AG09319 (cell line): Measurements from ENCODE around the gene CORO2B.

Experiments
- DNase-seq: peaks from one replicate; pipeline ENCODE4 v3.0.0-alpha.2; 2010; ENCODE audit warnings: low read depth; ENCODE audit errors: extremely low read depth
- TF ChIP-seq, protein P1 (sequence below): IDR thresholded peaks from 2 replicates; pipeline ENCODE4 v1.5.1; 2011; ENCODE audit warnings: low read depth, mild to moderate bottlenecking, inconsistent platforms, low read length, moderate library complexity

The CORO2B gene

DNA sequence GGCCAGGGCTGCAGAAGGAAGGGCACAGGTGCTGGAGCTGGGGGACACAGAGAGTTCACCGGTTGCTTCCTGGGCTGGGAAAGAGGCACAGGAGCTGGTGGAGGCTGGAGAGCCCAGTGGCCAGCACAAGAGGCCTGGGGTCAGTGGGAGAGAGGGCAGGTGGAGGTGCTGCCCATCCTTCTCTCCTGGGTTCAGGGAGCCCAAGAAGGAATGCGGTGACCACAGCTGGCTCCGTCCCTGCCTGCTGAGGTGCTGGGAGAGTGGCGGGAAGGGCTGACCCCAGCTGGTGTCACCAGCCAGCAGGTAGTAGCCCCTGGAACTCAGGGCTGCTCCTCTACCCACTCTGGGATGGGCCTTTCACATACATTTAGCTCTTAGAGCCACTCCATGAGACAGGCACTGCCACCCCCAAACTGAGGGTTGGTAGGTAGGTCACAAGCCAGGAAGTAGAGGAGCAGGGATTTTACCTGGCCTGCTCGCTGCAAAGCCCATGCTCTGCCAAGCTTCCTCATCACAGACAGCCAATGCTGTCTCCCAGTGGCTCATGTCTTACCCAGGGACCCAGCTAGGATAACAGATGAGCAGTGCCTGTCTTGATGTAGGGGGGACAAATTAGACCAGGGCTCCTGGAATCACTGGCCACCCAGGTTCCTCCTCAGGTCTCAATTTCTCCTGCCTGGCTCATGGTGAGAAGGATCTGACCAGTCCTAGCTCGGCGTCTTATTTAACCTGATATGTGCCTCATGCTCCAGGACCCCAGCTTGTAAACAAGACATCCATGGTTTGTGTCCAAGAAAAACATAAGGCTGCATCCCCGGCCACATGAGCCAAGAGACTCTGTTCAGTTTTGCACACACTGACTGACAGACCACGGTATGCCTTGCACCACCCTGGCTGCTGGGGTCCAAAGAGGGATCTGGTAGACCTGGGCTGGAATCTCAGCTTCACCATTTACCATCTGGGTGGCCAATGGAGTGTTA, 119.2 kb downstream of the CORO2B start:
- DNase-seq: no peak
- TF ChIP-seq, protein P1, sequence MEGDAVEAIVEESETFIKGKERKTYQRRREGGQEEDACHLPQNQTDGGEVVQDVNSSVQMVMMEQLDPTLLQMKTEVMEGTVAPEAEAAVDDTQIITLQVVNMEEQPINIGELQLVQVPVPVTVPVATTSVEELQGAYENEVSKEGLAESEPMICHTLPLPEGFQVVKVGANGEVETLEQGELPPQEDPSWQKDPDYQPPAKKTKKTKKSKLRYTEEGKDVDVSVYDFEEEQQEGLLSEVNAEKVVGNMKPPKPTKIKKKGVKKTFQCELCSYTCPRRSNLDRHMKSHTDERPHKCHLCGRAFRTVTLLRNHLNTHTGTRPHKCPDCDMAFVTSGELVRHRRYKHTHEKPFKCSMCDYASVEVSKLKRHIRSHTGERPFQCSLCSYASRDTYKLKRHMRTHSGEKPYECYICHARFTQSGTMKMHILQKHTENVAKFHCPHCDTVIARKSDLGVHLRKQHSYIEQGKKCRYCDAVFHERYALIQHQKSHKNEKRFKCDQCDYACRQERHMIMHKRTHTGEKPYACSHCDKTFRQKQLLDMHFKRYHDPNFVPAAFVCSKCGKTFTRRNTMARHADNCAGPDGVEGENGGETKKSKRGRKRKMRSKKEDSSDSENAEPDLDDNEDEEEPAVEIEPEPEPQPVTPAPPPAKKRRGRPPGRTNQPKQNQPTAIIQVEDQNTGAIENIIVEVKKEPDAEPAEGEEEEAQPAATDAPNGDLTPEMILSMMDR: no peak

DNA sequence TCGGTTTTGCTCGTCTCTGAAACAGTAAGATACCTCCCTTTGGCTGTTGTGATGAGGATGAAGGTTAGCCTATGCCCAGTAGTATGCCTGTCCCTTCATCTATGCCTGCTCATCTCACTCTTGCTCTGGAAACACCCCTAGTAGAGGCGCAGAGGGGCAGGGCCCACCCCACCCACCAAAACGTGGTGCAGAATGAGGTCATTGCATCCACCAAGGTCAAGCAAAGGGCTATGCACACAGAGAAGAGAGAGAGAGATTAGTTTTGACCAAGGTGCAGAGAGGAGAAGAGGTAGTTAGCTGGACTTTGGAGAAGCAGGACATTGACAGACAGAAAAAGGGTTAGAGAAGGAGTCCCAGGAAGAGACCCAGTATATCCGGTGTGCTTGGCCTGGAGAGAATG, 119.9 kb downstream of the CORO2B start:
- no peak for DNase-seq
- TF ChIP-seq, protein P1: no peak

DNA sequence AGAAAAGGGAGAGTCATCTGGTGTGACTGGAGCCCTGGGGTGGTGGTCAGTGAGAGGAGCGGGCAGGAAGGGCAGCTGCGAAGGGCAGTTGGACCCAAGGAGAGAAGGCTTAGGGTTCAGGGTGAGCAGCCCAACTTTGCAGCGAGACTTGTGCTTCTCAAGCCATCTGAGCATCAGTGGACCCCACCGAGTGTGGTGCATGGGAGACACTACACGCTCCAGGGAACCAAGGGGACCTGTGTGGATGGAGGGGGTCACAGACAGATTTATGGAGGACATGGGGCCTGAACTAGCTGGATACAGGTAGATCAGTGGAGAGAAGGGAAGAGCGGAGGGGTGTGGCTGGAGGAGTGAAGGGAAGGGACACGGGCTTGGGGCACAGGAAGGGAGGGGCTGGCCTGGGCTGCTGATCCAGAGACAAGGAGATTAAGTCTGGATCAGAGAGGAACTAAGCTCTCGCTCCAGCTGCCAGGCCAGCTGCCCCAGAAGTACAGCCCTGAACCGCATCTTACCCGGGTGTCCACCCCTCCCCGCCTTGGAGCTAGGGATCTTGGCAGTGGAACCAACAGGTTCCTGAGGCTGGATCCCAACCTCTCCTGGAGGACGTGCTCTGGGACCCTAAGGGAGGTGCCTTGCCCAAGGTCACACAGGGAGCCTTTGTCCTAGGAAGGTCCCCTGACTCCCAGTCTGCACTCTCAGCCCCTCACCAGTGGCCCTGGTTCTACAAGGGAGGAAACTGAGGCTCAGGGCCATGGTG, 120.5 kb downstream of the CORO2B start:
- DNase-seq: no peak
- TF ChIP-seq, protein P1: no peak

DNA sequence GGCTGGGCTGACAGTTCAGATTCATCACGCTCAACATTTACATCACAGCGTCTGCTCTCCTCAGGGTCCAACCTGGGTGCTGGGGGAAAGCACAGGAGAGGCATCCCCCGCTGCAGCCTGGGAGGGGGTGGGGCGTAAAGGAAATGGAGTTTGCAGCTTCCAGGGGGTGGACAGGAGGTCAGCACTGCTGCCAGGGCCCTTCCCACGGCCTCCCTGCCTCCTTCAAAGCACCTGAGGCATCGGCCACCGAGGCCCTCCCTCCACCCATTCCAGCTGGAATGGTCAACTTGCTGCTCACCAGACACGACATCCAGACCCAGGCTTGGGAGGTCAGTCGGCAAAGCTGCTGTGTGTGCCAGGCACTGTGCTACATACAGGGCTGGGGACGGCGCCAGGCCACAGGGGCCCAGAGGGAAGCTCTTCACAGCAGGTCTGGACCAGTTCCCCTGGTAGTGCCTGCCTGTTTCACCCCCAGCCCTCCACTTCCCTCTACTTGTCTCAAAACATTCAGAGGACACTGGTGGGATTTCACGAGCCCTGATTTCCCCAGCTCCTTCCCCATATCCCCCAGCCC, 121.2 kb downstream of the CORO2B start:
- DNase-seq: no peak
- TF ChIP-seq, protein P1: no peak

DNA sequence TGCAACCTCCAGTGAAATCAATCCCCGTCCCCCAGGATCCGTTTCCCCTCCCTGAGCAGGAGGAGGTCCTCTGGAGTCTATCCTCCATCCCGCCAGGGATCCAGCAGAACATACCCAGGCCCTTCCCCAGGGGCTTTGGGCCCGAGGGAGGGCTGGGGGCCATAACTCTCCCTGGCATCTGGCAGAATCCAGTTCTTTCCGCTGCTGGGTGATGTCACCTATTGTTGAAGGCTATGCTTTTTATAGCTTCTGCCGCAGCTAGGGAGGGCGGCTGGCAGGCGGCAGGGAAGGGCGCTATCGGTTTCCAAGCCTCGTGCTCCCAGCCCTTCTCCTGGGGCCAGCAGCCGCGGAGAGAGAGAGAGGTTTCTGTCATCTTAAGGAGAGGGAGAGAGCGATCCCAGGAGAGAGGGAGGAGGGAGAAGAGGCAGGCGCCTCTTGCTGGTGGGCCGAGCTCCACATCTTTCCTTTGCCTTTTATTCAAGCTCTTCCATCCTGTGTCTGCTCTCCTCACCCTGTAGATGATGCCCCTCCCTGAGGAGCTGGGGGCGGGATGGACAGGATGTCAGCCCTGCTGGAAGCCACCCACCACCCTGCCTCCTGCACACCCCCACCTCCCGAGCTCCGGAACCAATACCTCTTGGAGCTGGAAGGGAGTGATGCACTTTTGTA, 121.8 kb downstream of the CORO2B start:
- TF ChIP-seq, protein P1: no peak
- no peak for DNase-seq

DNA sequence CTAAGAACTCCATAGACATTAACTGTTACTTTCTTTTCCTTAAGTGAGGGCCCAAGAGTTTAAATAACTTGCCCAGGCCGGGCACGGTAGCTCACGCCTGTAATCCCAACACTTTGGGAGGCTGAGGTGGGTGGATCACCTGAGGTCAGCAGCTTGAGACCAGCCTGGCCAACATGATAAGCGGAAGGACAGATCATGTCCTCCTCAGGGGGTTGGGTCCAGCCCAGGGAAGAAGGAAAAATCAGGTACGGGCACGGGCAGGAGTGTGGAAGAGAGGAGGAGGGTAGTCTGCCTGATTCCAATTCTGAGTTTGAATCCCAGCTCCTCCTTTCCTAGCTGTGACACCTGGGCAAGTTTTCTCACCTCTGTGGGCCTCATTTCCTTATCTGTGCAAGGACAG, 123.1 kb downstream of the CORO2B start:
- DNase-seq: no peak
- TF ChIP-seq, protein P1: no peak
